ENCODE data around the gene ZBTB9.

DNA sequence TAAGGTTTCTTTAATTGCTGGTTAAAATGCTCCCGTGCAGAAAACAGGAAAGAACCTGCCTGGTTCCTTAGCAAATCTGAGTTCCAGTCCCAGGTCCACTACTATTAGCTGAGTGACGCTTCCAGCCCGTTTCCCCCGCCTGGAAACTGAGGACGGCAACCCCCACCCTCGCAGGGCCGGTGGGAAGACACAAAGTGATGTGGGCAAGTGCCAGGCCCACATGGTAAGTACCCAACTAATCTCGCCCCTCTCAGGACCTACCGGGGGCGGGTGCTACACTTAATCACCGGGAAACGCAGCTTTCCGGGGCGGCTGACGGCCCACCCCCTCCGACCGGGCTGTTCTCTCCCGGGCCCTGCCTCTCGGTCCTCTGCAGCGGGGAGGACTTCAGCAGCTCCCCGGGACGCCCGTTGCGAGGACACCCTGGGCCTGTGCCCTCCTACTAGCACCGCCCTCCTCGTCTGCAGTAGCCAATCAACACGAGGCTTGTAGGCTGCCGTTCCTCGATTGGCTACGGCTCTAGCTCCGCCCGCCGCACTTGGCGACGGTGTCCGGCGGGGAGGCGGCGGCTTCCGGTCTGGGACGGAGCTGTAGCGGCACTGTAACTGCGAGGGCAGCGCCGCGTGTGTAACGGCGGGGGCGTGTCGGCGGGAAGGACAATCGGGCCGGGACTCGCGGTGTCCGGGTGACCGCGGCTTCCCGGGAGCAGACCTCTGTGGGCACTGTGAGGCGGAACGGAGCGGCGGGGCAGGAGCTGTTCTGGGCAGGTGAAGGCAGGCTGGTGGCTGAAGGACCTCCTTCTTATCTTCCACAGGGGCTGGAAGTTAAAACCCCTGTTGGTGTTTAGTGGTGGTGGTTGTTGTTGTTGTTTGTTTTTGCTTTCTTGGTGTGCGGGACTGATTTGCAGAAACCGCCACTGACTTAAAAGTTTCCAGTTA lies at the start of gene ZBTB9:
- no peak for TF ChIP-seq RAD21 (IDR thresholded peaks at IDR 0.05; ENCODE audit: low read depth)
- TF ChIP-seq YY1 (IDR thresholded peaks at IDR 0.05; ENCODE audit: low read depth): peak; percentile 70; the same call in 1 of the 2 replicates
- TF ChIP-seq CREB1 (IDR thresholded peaks at IDR 0.05; ENCODE audit: low read depth): peak; percentile 57
- TF ChIP-seq, protein P1, sequence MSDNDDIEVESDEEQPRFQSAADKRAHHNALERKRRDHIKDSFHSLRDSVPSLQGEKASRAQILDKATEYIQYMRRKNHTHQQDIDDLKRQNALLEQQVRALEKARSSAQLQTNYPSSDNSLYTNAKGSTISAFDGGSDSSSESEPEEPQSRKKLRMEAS (IDR thresholded peaks at IDR 0.05): peak; percentile 98
- peak; percentile 86 for TF ChIP-seq TAF1 (IDR thresholded peaks at IDR 0.05; ENCODE audit: low read depth)
- no peak for TF ChIP-seq CEBPB (IDR thresholded peaks at IDR 0.05)
- TF ChIP-seq ZBTB7A (IDR thresholded peaks at IDR 0.05; ENCODE audit: low read depth): 0 out of 2 replicates have a peak, but pooled peaks have one; percentile 24
